Activated T-cell treated with anti-CD3 and anti-CD28 coated beads for 48 hours (primary cell): ENCODE results near the gene MEF2C.
A peak's percentile ranks its signal among the peaks of the same experiment; 100 is the strongest.

ENCODE experiments used
- DNase-seq: peaks from one replicate; pipeline ENCODE4 v3.0.0-alpha.2; 2020; ENCODE audit warnings: low read depth

The MEF2C gene

GRCh38 chr5:88713818-88714217, 169.2 kb downstream of the MEF2C start:
- DNase-seq = no peak

- no peak for DNase-seq
Measured at GRCh38 chr5:88708682-88709398, 174.1 kb downstream of the MEF2C start.

GRCh38 chr5:88708021-88708420, 175.0 kb downstream of the MEF2C start:
- no peak for DNase-seq

- no peak for DNase-seq
Measured at GRCh38 chr5:88707216-88707965, 175.6 kb downstream of the MEF2C start.

GRCh38 chr5:88702332-88702731, 180.7 kb downstream of the MEF2C start:
- DNase-seq = no peak

GRCh38 chr5:88700121-88700520, 182.9 kb downstream of the MEF2C start:
- no peak for DNase-seq

- DNase-seq = no peak
Measured at GRCh38 chr5:88698290-88698689, 184.7 kb downstream of the MEF2C start.

GRCh38 chr5:88696466-88696865, 186.5 kb downstream of the MEF2C start:
- DNase-seq = no peak

GRCh38 chr5:88695931-88696330, 187.1 kb downstream of the MEF2C start:
- DNase-seq = no peak

- DNase-seq = no peak
Measured at GRCh38 chr5:88695232-88695631, 187.8 kb downstream of the MEF2C start.

GRCh38 chr5:88694023-88694679, 188.8 kb downstream of the MEF2C start:
- DNase-seq = no peak

GRCh38 chr5:88693071-88693932, 189.7 kb downstream of the MEF2C start:
- no peak for DNase-seq

GRCh38 chr5:88691945-88692868, 190.8 kb downstream of the MEF2C start:
- DNase-seq = no peak

GRCh38 chr5:88691230-88691582, 191.8 kb downstream of the MEF2C start:
- DNase-seq = no peak

- DNase-seq = peak; percentile 56
Measured at GRCh38 chr5:88690409-88691229, 192.4 kb downstream of the MEF2C start.

GRCh38 chr5:88689668-88690408, 193.1 kb downstream of the MEF2C start:
- DNase-seq = no peak

- no peak for DNase-seq
Measured at GRCh38 chr5:88688984-88689667, 193.9 kb downstream of the MEF2C start.

GRCh38 chr5:88688156-88688983, 194.6 kb downstream of the MEF2C start:
- no peak for DNase-seq
